ENCODE results near the gene DOCK1. TPM values are rescaled to one million over a fixed set of nuclear protein-coding genes. Genes with fewer than 3 reads are reported as not detected.

Gene DOCK1
- total RNA-seq, 1 donor from 2014 or later = 52.7 TPM

DNA sequence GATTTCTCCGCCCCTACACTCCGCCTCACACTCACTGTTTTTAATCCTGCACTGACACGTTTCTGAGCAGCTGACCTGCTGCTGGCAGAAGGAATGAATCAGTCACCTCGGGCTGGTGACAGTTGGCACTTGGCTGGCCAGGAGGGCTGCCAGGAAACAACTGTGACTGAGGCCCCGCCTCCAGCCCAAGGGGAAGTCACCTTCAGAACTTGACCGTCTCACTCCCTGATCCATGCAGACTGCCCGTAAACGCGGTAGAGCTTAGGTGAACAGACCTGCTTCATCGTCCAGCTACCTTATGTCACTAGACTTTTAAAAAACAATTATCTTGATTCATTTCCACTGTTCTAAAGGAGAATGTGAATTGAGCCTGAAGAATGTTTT, 107.5 kb downstream of the DOCK1 start:
- Histone ChIP-seq H3K9ac (ENCODE audit: low read depth in 1 of 3, low read length in 3 of 3) (peak overlapping the region in 2 of 3 donors; percentile 16 to 38), H3K4me3 (ENCODE audit: low read length in 3 of 3) (peak overlapping the region in 2 of 3 donors; percentile 11 to 41), H3K27me3 (ENCODE audit: control insufficient read depth in 3 of 3, insufficient read depth in 3 of 3, low read length in 3 of 3) (no peaks in the 10 kb centered on the region), H3K27ac (ENCODE audit: low read depth, low read length) (no peak overlapping the region), H3K4me1 (ENCODE audit: control insufficient read depth in 3 of 3, insufficient read depth in 3 of 3, low read length in 3 of 3) (peaks cover 10 to 12% (median 11%) of the 10 kb centered on the region in 3 donors), H3K36me3 (ENCODE audit: control insufficient read depth in 3 of 3, insufficient read depth in 3 of 3, low read length in 3 of 3) (peaks cover 0 to 5% (median 0%) of the 10 kb centered on the region in 3 donors), H3K9me3 (ENCODE audit: control insufficient read depth in 3 of 3, low read length in 3 of 3) (no peaks in the 10 kb centered on the region)

DNA sequence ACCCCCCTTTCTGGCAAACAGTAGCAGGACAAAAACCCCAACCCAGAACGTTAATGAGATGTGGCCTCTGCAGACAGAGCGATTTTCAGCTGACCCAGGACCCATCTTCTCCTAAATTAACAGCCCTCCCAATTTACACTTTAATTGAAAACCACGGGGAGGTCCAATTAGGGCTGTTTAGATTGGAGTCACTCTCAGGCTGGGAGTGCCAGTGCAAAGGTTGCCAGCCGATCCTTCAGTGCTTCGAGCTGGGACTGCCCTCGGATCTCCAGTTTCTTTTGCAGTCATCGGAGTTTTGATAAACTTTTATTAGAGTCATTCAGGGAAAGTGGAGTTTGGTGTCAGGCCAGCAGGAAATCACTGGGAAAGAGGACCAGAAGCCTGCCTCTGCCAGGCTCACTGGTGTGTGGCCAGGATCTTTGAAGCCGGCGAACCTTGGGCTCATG, 108.0 kb downstream of the DOCK1 start:
- peaks cover 10 to 12% (median 11%) of the 10 kb centered on the region in 3 donors for H3K4me1 ChIP-seq (ENCODE audit: control insufficient read depth in 3 of 3, insufficient read depth in 3 of 3, low read length in 3 of 3)
- H3K9ac ChIP-seq (ENCODE audit: low read depth in 1 of 3, low read length in 3 of 3) = peak overlapping the region in 2 of 3 donors; percentile 16 to 38
- no peak overlapping the region for H3K27ac ChIP-seq (ENCODE audit: low read depth, low read length)
- peak overlapping the region in 1 of 3 donors; percentile 35 for H3K4me3 ChIP-seq (ENCODE audit: low read length in 3 of 3)
- H3K36me3 ChIP-seq (ENCODE audit: control insufficient read depth in 3 of 3, insufficient read depth in 3 of 3, low read length in 3 of 3) = peaks cover 0 to 5% (median 0%) of the 10 kb centered on the region in 3 donors
- no peaks in the 10 kb centered on the region for H3K9me3 ChIP-seq (ENCODE audit: control insufficient read depth in 3 of 3, low read length in 3 of 3)
- no peaks in the 10 kb centered on the region for H3K27me3 ChIP-seq (ENCODE audit: control insufficient read depth in 3 of 3, insufficient read depth in 3 of 3, low read length in 3 of 3)

DNA sequence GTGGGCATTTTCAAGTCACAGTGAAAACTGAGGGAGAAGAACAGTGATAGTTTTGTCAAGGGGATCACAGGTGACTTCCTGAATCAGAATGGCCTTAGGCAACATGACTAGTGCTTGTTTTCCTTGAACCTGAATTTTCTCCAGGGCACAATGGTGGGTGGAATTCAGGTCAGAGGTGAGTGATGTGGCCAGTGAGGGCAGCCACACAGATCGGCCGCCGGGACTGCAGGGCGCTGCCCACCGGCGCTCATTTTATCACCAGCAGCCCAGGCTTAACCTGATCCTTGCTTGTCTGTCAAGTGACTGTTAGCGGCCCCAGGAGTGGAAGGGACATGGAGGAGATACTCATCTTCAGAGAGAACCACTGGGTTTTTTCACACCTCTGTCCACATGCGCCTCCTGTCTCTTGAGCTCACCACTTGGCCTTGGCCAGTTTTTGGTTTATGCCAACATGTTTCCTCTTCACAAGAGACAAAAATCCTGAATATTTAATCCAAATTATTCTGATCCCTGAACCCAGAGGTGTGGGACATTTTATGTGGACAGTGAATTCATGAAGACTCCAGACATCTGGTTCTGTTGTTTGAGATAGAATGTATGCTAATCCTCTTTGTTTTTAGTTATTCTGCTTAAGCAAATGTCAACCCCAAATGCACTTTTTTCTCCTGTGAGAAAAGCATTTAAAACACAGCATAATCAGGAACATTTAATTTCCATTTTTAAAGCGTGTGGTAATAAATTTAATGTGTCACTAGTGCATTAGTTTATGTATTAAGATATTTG, 108.7 kb downstream of the DOCK1 start:
- no peak overlapping the region for H3K9ac ChIP-seq (ENCODE audit: low read depth in 1 of 3, low read length in 3 of 3)
- peaks cover 0 to 8% (median 2%) of the 10 kb centered on the region in 3 donors for H3K36me3 ChIP-seq (ENCODE audit: control insufficient read depth in 3 of 3, insufficient read depth in 3 of 3, low read length in 3 of 3)
- no peak overlapping the region for H3K4me3 ChIP-seq (ENCODE audit: low read length in 3 of 3)
- H3K27me3 ChIP-seq (ENCODE audit: control insufficient read depth in 3 of 3, insufficient read depth in 3 of 3, low read length in 3 of 3) = no peaks in the 10 kb centered on the region
- no peaks in the 10 kb centered on the region for H3K9me3 ChIP-seq (ENCODE audit: control insufficient read depth in 3 of 3, low read length in 3 of 3)
- no peak overlapping the region for H3K27ac ChIP-seq (ENCODE audit: low read depth, low read length)
- H3K4me1 ChIP-seq (ENCODE audit: control insufficient read depth in 3 of 3, insufficient read depth in 3 of 3, low read length in 3 of 3) = peaks cover 10 to 12% (median 11%) of the 10 kb centered on the region in 3 donors

DNA sequence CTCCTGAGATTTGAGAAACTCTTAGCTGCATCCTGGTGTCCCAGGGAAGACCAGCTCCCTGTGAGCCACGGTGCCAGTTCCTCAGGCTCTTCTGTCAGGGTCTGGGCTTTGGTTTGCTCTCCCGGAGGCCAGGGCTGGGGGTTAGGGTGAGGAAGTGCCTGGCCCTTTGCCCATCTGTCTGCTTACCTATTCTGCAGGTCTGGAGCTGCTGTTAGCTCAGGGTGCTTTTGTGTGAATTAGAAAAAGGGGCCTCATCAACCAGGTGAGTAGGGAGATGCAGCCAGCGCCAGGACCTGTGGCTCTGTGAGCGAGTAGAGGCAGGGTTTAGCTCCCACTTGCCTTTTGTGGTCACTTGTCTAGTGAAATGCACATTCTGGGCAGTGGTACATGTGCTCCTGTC, 109.4 kb downstream of the DOCK1 start:
- Histone ChIP-seq H3K27me3 (ENCODE audit: control insufficient read depth in 3 of 3, insufficient read depth in 3 of 3, low read length in 3 of 3) (no peaks in the 10 kb centered on the region), H3K4me1 (ENCODE audit: control insufficient read depth in 3 of 3, insufficient read depth in 3 of 3, low read length in 3 of 3) (peaks cover 10 to 12% (median 11%) of the 10 kb centered on the region in 3 donors), H3K36me3 (ENCODE audit: control insufficient read depth in 3 of 3, insufficient read depth in 3 of 3, low read length in 3 of 3) (peaks cover 0 to 4% (median 2%) of the 10 kb centered on the region in 3 donors), H3K27ac (ENCODE audit: low read depth, low read length) (no peak overlapping the region), H3K9ac (ENCODE audit: low read depth in 1 of 3, low read length in 3 of 3) (no peak overlapping the region), H3K9me3 (ENCODE audit: control insufficient read depth in 3 of 3, low read length in 3 of 3) (no peaks in the 10 kb centered on the region), H3K4me3 (ENCODE audit: low read length in 3 of 3) (no peak overlapping the region)

DNA sequence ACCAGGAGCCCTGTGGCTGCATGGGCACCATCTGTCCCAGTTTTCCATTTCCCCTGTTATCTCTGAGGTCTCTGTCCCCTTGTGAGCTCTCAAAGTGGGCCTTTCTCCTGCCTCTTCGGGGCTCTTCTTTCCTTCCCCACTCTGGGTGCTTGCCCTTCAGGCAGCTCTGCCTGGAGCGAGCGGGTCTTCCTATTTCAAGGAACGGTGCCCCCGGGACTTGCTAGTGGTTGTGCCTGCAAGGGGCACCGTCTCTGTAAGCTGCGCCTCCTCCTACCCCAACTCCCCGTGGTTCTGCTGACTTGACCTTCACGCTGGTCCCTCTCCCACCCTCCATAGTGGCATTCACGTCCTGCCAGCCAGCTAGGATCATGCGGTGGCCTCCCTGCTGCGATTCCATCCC, 110.1 kb downstream of the DOCK1 start:
- Histone ChIP-seq H3K9ac (ENCODE audit: low read depth in 1 of 3, low read length in 3 of 3) (no peak overlapping the region), H3K4me1 (ENCODE audit: control insufficient read depth in 3 of 3, insufficient read depth in 3 of 3, low read length in 3 of 3) (peaks cover 10 to 12% (median 11%) of the 10 kb centered on the region in 3 donors), H3K4me3 (ENCODE audit: low read length in 3 of 3) (no peak overlapping the region), H3K36me3 (ENCODE audit: control insufficient read depth in 3 of 3, insufficient read depth in 3 of 3, low read length in 3 of 3) (peaks cover 0 to 4% (median 2%) of the 10 kb centered on the region in 3 donors), H3K9me3 (ENCODE audit: control insufficient read depth in 3 of 3, low read length in 3 of 3) (no peaks in the 10 kb centered on the region), H3K27me3 (ENCODE audit: control insufficient read depth in 3 of 3, insufficient read depth in 3 of 3, low read length in 3 of 3) (no peaks in the 10 kb centered on the region), H3K27ac (ENCODE audit: low read depth, low read length) (no peak overlapping the region)

DNA sequence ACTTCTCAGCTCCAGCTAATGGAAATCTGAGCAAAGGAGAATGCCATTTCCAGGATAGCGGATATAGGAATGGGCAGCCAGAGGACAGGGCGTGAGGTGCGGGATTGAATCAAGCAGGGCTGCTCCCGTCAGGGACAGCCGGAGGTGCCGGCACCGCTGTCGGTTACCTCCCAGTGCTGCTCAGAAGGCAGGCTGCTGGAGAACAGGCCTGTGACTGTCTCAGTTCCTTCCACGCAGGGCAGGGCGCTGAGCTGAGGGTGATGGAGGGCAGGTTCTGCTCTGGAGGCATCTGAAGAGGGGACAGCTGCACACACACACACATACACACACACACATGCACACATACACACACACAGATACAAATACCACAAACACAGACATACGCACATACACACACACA, 111.1 kb downstream of the DOCK1 start:
- Histone ChIP-seq H3K9me3 (ENCODE audit: control insufficient read depth in 3 of 3, low read length in 3 of 3) (no peaks in the 10 kb centered on the region), H3K27me3 (ENCODE audit: control insufficient read depth in 3 of 3, insufficient read depth in 3 of 3, low read length in 3 of 3) (no peaks in the 10 kb centered on the region), H3K36me3 (ENCODE audit: control insufficient read depth in 3 of 3, insufficient read depth in 3 of 3, low read length in 3 of 3) (peaks cover 0 to 4% (median 2%) of the 10 kb centered on the region in 3 donors), H3K4me1 (ENCODE audit: control insufficient read depth in 3 of 3, insufficient read depth in 3 of 3, low read length in 3 of 3) (peaks cover 10 to 12% (median 11%) of the 10 kb centered on the region in 3 donors), H3K27ac (ENCODE audit: low read depth, low read length) (no peak overlapping the region), H3K9ac (ENCODE audit: low read depth in 1 of 3, low read length in 3 of 3) (no peak overlapping the region), H3K4me3 (ENCODE audit: low read length in 3 of 3) (no peak overlapping the region)

DNA sequence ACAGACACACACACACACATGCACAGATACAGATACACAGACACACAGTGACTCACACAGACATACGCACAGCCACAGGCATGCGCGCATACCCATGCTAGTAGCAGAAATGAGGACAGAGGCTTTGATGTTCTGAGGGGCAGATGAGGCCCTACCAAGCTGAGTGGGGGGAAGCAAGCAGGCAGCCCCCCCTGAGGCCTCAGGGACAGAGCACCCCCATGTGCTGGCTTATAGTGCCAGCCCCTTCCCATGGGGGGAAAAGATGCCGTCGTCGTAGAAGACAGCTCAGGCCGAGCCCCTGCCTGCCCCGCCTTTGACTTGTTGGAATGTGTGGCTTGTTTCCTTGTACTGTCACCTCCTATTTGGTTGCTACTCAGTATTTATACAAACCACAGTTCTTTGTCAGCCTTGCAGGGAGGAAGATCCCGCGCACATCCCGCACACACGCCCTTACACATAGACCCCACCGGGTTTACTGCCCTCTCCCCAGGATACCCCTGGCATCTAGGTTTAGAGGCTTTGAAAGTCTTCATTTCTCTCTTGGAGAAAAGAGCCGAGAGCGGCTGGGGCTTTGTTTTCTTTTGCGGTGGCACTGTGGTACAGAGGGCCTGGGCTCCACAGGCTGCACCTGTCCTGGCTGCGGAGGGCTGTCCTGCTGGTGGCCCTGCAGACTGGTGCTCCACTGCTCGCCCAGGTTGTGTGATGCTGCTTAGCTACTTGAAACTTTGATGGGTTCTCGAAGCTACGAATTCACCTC, 112.5 kb downstream of the DOCK1 start:
- Histone ChIP-seq H3K4me3 (ENCODE audit: low read length in 3 of 3) (no peak overlapping the region), H3K36me3 (ENCODE audit: control insufficient read depth in 3 of 3, insufficient read depth in 3 of 3, low read length in 3 of 3) (peaks cover 0 to 4% (median 2%) of the 10 kb centered on the region in 3 donors), H3K27me3 (ENCODE audit: control insufficient read depth in 3 of 3, insufficient read depth in 3 of 3, low read length in 3 of 3) (no peaks in the 10 kb centered on the region), H3K9ac (ENCODE audit: low read depth in 1 of 3, low read length in 3 of 3) (no peak overlapping the region), H3K27ac (ENCODE audit: low read depth, low read length) (no peak overlapping the region), H3K4me1 (ENCODE audit: control insufficient read depth in 3 of 3, insufficient read depth in 3 of 3, low read length in 3 of 3) (peaks cover 6 to 8% (median 7%) of the 10 kb centered on the region in 3 donors), H3K9me3 (ENCODE audit: control insufficient read depth in 3 of 3, low read length in 3 of 3) (no peaks in the 10 kb centered on the region)

DNA sequence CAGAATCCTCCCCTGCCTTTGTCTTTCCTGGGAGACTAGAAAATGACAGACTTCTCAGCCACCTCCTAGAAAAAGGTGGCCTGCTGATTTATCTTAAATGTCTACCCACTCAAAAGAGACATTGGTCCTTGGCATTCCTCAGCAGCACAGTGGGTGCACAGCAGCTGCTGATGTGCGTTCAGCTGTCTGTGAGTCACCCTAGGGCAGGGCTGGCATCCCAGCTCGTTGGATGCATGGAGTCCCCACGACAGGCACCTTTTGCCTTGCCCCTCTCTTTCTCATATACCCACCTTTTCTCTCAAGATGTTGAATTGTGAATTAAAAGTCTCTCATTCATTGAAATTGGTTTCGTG, 113.0 kb downstream of the DOCK1 start:
- Histone ChIP-seq H3K9me3 (ENCODE audit: control insufficient read depth in 3 of 3, low read length in 3 of 3) (no peaks in the 10 kb centered on the region), H3K4me1 (ENCODE audit: control insufficient read depth in 3 of 3, insufficient read depth in 3 of 3, low read length in 3 of 3) (peaks cover under 1 to 3% (median 2%) of the 10 kb centered on the region in 3 donors), H3K27ac (ENCODE audit: low read depth, low read length) (no peak overlapping the region), H3K4me3 (ENCODE audit: low read length in 3 of 3) (no peak overlapping the region), H3K27me3 (ENCODE audit: control insufficient read depth in 3 of 3, insufficient read depth in 3 of 3, low read length in 3 of 3) (no peaks in the 10 kb centered on the region), H3K9ac (ENCODE audit: low read depth in 1 of 3, low read length in 3 of 3) (no peak overlapping the region), H3K36me3 (ENCODE audit: control insufficient read depth in 3 of 3, insufficient read depth in 3 of 3, low read length in 3 of 3) (peaks cover 0 to 4% (median 2%) of the 10 kb centered on the region in 3 donors)

DNA sequence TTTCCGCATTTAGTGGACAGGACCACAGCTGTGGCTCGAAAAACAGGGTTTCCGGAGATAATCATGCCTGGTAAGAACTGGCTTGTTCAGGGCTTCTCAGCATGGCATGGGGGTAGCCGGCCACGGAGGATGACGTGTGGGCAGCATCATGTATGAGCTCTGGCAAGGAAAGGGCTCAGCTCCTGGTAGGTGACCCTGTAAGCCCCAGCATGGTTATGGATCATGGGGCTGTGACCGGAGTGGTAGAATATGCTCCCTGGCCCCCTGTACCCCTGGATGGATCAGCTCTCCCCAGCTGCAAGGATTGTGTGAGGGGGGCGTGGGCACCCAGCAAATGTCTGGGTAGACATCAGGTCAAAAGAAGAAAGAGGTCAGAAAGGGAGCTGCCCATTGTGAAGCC, 113.5 kb downstream of the DOCK1 start:
- Histone ChIP-seq H3K9ac (ENCODE audit: low read depth in 1 of 3, low read length in 3 of 3) (no peak overlapping the region), H3K36me3 (ENCODE audit: control insufficient read depth in 3 of 3, insufficient read depth in 3 of 3, low read length in 3 of 3) (peaks cover 0 to 4% (median 2%) of the 10 kb centered on the region in 3 donors), H3K27me3 (ENCODE audit: control insufficient read depth in 3 of 3, insufficient read depth in 3 of 3, low read length in 3 of 3) (no peaks in the 10 kb centered on the region), H3K4me1 (ENCODE audit: control insufficient read depth in 3 of 3, insufficient read depth in 3 of 3, low read length in 3 of 3) (no peaks in the 10 kb centered on the region), H3K27ac (ENCODE audit: low read depth, low read length) (no peak overlapping the region), H3K4me3 (ENCODE audit: low read length in 3 of 3) (no peak overlapping the region), H3K9me3 (ENCODE audit: control insufficient read depth in 3 of 3, low read length in 3 of 3) (no peaks in the 10 kb centered on the region)

DNA sequence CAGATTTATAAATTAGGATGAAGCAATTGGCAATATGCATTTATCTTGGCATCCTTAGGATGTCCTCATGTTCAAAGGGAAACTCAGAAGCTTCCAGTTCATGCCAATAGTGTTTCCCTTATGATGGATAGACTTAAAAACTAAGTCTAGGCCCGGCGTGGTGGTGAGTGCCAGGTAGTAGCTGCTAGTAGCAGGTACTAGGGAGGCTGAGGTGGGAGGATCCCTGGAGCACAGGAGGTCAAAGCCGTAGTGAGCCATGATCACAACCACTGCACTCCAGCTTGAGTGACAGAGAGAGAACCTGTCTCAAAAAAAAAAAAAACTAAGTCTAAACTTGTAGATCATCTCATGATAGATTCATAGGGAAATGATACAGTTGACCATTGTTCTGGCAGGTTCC, 115.0 kb downstream of the DOCK1 start:
- H3K9me3 ChIP-seq (ENCODE audit: control insufficient read depth in 3 of 3, low read length in 3 of 3) = no peaks in the 10 kb centered on the region
- no peak overlapping the region for H3K4me3 ChIP-seq (ENCODE audit: low read length in 3 of 3)
- peaks cover 2 to 9% (median 4%) of the 10 kb centered on the region in 3 donors for H3K36me3 ChIP-seq (ENCODE audit: control insufficient read depth in 3 of 3, insufficient read depth in 3 of 3, low read length in 3 of 3)
- no peak overlapping the region for H3K9ac ChIP-seq (ENCODE audit: low read depth in 1 of 3, low read length in 3 of 3)
- H3K27me3 ChIP-seq (ENCODE audit: control insufficient read depth in 3 of 3, insufficient read depth in 3 of 3, low read length in 3 of 3) = no peaks in the 10 kb centered on the region
- H3K27ac ChIP-seq (ENCODE audit: low read depth, low read length) = no peak overlapping the region
- no peaks in the 10 kb centered on the region for H3K4me1 ChIP-seq (ENCODE audit: control insufficient read depth in 3 of 3, insufficient read depth in 3 of 3, low read length in 3 of 3)
